Vagina (tissue), 2 donors: Measurements from ENCODE around the gene TRIM39.

Experiments
- CTCF ChIP-seq, 3 experiments: fragments of 450-650 bp in 2 of 3; fragments of 200-600 bp in 1 of 3; sonication (generic) in 1 of 3; IDR thresholded peaks; one replicate each; pipeline ENCODE4 v1.5.1; 2017 to 2019; ENCODE audit warnings: antibody characterized with exemption in 3 of 3, mild to moderate bottlenecking in 2 of 3, moderate library complexity in 2 of 3
- POLR2A ChIP-seq, 2 donors: fragments of 450-650 bp; IDR thresholded peaks; one replicate each; pipeline ENCODE4 v1.6.1; 2017; ENCODE audit warnings: antibody characterized with exemption in 2 of 2, mild to moderate bottlenecking in 2 of 2, moderate library complexity in 2 of 2

- TF ChIP-seq CTCF (IDR thresholded peaks at IDR 0.05), result no peak
- TF ChIP-seq POLR2A (IDR thresholded peaks at IDR 0.05), result no peak
Observed at GRCh38 chr6:30380464-30380863, 53.7 kb downstream of the TRIM39 start.
